NOMO-1 treated with dmso at 0.1 percent for 144 hours (cell line): ENCODE measurements around the gene DARS2.
"Not testable (repeated sequence)": the region's sequence is repeated elsewhere in the genome, so short reads cannot be mapped to it uniquely, and the experiment has no call there.

ENCODE experiments used
- DNase-seq: peaks from one replicate; lab custom pipeline; 2025; ENCODE audit not compliant: unreplicated experiment; lab: John Stamatoyannopoulos, UW

DARS2 gene

DNA sequence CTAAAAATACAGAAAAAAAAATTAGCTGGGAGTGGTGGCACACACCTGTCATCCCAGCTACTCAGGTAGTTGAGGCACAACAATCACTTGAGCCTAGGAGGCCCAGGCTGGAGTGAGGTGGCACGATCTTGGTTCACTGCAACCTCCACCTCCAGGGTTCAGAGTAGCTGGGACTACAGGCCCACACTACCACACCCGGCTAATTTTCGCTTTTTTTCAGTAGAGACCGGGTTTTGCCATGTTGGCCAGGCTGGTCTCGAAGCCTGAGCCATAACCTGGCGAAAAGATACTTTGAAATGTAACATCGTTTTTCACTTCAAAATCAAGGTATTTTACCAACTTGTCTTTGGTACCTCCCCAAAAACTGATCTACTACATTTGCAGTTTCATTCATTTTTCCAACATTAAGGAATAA, 37.3 kb downstream of the DARS2 start:
- no peak for DNase-seq

DNA sequence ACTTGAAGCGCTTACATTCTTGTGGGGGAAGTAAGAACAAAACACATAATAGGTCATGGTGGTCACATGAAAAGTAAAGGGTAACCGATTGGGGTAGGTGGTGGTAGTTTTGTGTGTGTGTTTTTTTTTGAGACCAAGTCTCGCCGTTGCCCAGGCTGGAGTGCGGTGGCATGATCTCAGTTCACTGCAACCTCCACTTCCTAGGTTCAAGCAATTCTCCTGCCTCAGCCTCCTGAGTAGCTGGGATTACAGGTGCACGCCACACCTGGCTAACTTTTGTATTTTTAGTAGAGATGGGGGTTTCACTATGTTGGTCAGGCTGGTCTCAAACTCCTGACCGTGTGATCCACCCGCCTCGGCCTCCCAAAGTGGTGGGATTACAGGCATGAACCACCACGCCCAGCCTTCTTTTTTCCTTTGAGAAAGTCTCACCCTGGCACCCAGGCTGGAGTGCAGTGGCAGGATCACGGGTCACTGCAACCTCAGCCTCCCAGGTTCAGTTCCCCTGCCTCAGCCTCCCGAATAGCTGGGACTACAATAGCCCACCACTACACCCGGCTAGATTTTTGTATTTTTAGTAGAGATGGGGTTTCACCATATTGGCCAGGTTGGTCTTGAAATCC, 37.8 kb downstream of the DARS2 start:
- not testable (repeated sequence) for DNase-seq

DNA sequence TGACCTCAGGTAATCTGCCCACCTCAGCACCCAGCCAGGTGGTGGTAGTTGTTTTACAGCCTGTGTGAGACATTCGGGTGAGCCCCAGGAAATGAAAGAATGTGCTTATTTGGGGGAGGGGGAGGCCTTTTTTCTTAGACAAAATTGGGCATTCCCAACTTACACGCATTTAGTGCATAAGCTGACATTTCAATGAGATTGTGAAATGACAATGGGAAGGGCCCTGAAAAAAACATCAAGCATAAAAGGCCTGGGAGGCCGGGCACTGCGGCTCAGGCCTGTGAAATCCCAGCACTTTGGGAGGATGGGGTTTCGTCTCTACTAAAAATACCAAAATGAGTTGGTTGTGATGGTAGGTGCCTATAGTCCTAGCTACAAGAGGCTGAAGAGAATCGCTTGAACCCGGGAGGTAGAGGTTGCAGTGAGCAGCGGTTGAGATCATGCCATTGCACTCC, 38.3 kb downstream of the DARS2 start:
- no peak for DNase-seq

GRCh38 chr1:173863224-173864161, 39.0 kb downstream of the DARS2 start:
- no peak for DNase-seq

- DNase-seq: no peak
Measured at GRCh38 chr1:173864179-173864867, 39.9 kb downstream of the DARS2 start.

DNA sequence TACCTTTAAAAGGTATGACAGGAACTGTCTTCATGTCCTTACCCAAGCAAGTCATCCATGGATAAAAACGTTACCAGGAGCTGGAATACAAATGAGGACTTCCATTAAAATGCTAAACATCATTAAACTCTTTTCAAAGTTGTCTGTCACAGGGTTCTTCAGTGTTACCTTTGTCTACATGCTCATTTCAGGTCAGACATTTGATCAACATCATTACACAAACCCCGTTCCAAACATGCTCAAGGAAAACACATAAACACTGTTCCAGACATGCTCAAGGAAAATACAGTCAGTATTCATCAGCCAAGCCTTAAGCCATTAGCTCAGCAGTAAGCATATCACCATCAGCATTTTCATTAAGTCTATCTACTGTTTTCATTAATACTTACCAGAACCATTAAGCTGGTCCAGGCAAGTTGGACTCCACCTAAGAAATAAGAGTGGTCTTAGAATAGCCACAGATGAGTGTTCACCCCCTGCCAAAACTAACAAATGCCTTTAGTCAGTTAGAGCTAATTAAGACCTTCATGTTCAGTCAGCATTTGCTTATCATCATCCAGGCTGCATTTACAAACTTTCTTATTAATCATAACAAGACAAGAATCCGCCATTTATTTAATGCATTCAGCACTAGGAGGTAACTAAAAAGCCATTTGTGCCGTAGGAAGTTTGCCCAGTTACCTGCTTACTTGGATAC, 41.1 kb downstream of the DARS2 start:
- DNase-seq: no peak

GRCh38 chr1:173866413-173867115, 42.1 kb downstream of the DARS2 start:
- DNase-seq: no peak

GRCh38 chr1:173867141-173867752, 42.8 kb downstream of the DARS2 start:
- DNase-seq: no peak

GRCh38 chr1:173867753-173868265, 43.3 kb downstream of the DARS2 start, which contains the start of gene GAS5:
Gene GAS5 (minus strand): TSS chr1:173867989.
- peak; percentile 98 for DNase-seq

GRCh38 chr1:173868266-173869020, 44.0 kb downstream of the DARS2 start, which contains the start of gene ZBTB37:
Gene ZBTB37 (plus strand): TSS chr1:173868380. CDS start chr1:173870226, 1,846 bp downstream.
- DNase-seq: peak; percentile 84

DNA sequence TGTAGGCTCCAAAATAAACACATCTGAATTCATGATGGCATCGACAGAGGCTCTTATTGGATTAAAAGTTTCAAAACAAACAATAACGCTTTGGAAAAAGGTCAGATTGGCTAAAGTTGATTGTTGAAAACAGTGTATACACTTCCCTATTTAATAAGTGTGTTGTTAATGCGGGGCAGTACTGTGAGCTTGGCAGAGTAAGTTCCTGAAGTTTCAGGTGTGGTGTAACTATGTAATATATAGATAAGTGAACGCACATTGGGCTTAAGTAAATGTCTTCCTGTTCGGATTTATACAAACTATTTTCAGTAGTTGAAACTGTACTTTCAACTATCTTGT, 44.5 kb downstream of the DARS2 start:
- no peak for DNase-seq

GRCh38 chr1:173870252-173871075, 46.0 kb downstream of the DARS2 start:
- no peak for DNase-seq

DNA sequence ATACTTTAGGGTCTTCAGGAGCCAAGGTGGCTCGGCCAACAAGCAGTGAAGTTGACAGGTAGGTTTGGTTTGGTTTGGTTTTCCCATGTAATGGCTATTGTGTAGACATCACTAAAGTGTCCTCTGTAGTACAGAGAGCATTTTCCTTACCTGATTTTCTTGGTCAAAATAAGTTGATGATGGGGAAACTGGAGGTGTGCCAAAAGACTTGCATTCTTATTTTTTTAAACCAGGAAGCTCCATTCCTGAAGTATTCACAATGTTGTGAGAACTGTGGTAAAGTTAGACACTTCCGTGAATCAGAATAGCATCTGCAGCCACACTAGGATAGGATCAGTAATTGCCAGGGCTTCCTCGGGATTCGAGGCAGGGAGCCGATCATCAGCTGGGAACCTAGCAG, 46.6 kb downstream of the DARS2 start:
- DNase-seq: no peak

GRCh38 chr1:173871500-173871899, 47.0 kb downstream of the DARS2 start:
- no peak for DNase-seq

GRCh38 chr1:173876732-173877131, 52.3 kb downstream of the DARS2 start:
- DNase-seq: no peak

DNA sequence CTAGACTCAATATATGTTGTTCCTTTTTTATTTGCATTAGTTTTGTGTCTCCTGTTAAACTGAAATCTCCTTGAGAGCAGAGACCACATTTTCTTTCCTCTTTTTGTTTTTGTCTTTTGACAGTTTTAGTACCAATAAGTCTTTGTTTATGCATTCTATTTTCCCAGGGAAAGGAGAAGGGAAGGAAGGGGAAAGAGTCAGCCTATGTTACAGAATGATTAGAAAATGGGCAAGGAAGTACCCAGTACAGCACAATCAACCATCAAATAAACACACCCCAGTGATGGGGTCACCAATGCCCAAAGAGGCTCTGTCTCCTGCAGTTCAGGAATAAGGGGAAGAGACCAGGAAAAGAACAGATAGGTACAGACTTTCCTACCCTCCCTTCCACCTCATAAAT, 53.8 kb downstream of the DARS2 start:
- no peak for DNase-seq

GRCh38 chr1:173881117-173881516, 56.6 kb downstream of the DARS2 start:
- DNase-seq: not testable (repeated sequence)

DNA sequence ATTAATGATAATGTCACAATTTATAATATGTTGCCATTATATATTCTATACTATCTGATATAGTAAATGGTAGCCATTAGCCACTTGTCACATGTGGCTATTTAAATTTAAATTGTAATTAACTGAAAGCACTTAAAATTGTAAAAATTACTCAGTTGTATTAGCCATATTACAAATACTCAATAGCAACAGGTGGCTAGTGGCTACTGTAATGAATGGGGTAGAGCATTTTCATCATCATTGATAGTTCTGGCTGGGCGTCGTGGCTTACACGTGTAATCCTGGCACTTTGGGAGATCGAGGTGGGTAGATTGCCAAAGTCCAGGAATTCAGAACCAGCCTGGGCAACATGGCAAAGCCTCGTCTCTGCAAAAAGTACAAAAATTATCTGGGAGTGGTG, 60.2 kb downstream of the DARS2 start:
- DNase-seq: no peak
